Measurements from ENCODE around the gene TRPC4. TPM values are rescaled to one million over a fixed set of nuclear protein-coding genes. Genes with fewer than 3 reads are reported as not detected.
A peak's percentile ranks its signal among the peaks of the same experiment; 100 is the strongest.

The TRPC4 gene
- total RNA-seq, result 2.3 to 3.2 TPM (median 3.0 TPM) in 3 replicates
- long read RNA-seq, full-length matches to known transcripts, result 3 of 8 reads
- long read RNA-seq, partial matches to known transcripts, result 2 of 8 reads
- long read RNA-seq, other reads (novel, unspliced or antisense), result 3 of 8 reads

GRCh38 chr13:37869756-37870488, at the start of gene TRPC4:
Gene TRPC4 (minus strand): TSS chr13:37869772. CDS start chr13:37783333, 86,439 bp downstream.
- TF ChIP-seq CTCF (IDR thresholded peaks at IDR 0.05), result peak; percentile 81
- Mint-ChIP-seq H3K27ac (ENCODE audit: unreplicated experiment) (peak within 1 kb of the TSS; percentile 74), H3K9me3 (ENCODE audit: low read depth) (no peaks in the 10 kb centered on the region), H3K36me3 (ENCODE audit: low read depth) (no peaks in the 10 kb centered on the region), H3K4me3 (ENCODE audit: unreplicated experiment) (peak within 1 kb of the TSS; percentile 92), H3K27me3 (ENCODE audit: low read depth) (no peaks in the 10 kb centered on the region), H3K4me1 (ENCODE audit: low read depth) (peaks cover 29% of the 10 kb centered on the region)
- DNase-seq (ENCODE audit: low spot score), result peak; percentile 90

GRCh38 chr13:37918751-37919150, 49.2 kb upstream of the TRPC4 start:
- DNase-seq (ENCODE audit: low spot score), result no peak
- no peaks in the 10 kb centered on the region for H3K27me3 Mint-ChIP-seq (ENCODE audit: low read depth)
- peaks cover 11% of the 10 kb centered on the region for H3K4me1 Mint-ChIP-seq (ENCODE audit: low read depth)
- TF ChIP-seq CTCF (IDR thresholded peaks at IDR 0.05), result no peak
- peaks cover 4% of the 10 kb centered on the region for H3K36me3 Mint-ChIP-seq (ENCODE audit: low read depth)
- H3K9me3 Mint-ChIP-seq (ENCODE audit: low read depth), result peaks cover 10% of the 10 kb centered on the region
- no peak overlapping the region for H3K4me3 Mint-ChIP-seq (ENCODE audit: unreplicated experiment)
- H3K27ac Mint-ChIP-seq (ENCODE audit: unreplicated experiment), result no peak overlapping the region

GRCh38 chr13:37918116-37918714, 48.6 kb upstream of the TRPC4 start:
- Mint-ChIP-seq H3K36me3 (ENCODE audit: low read depth) (peaks cover 4% of the 10 kb centered on the region), H3K27me3 (ENCODE audit: low read depth) (no peaks in the 10 kb centered on the region), H3K9me3 (ENCODE audit: low read depth) (peaks cover 10% of the 10 kb centered on the region), H3K4me3 (ENCODE audit: unreplicated experiment) (no peak overlapping the region), H3K4me1 (ENCODE audit: low read depth) (peaks cover 11% of the 10 kb centered on the region), H3K27ac (ENCODE audit: unreplicated experiment) (no peak overlapping the region)
- TF ChIP-seq CTCF (IDR thresholded peaks at IDR 0.05), result no peak
- DNase-seq (ENCODE audit: low spot score), result no peak

GRCh38 chr13:37914781-37915391, 45.3 kb upstream of the TRPC4 start:
- Mint-ChIP-seq H3K36me3 (ENCODE audit: low read depth) (peaks cover 4% of the 10 kb centered on the region), H3K9me3 (ENCODE audit: low read depth) (peaks cover 10% of the 10 kb centered on the region), H3K27me3 (ENCODE audit: low read depth) (no peaks in the 10 kb centered on the region), H3K4me1 (ENCODE audit: low read depth) (peaks cover 11% of the 10 kb centered on the region), H3K4me3 (ENCODE audit: unreplicated experiment) (no peak overlapping the region), H3K27ac (ENCODE audit: unreplicated experiment) (no peak overlapping the region)
- TF ChIP-seq CTCF (IDR thresholded peaks at IDR 0.05), result no peak
- no peak for DNase-seq (ENCODE audit: low spot score)

GRCh38 chr13:37910790-37911189, 41.2 kb upstream of the TRPC4 start:
- no peak for TF ChIP-seq CTCF (IDR thresholded peaks at IDR 0.05)
- DNase-seq (ENCODE audit: low spot score), result no peak
- Mint-ChIP-seq H3K27me3 (ENCODE audit: low read depth) (no peaks in the 10 kb centered on the region), H3K27ac (ENCODE audit: unreplicated experiment) (no peak overlapping the region), H3K9me3 (ENCODE audit: low read depth) (peaks cover 10% of the 10 kb centered on the region), H3K4me1 (ENCODE audit: low read depth) (peaks cover 14% of the 10 kb centered on the region), H3K4me3 (ENCODE audit: unreplicated experiment) (no peak overlapping the region), H3K36me3 (ENCODE audit: low read depth) (peaks cover 4% of the 10 kb centered on the region)

Data from chondrocyte (in vitro differentiated cells).